GM21390 (cell line): Measurements from ENCODE around the gene EXOSC5.
"Not testable (repeated sequence)": the region's sequence is repeated elsewhere in the genome, so short reads cannot be mapped to it uniquely, and the experiment has no call there.

ENCODE experiments used
- ATAC-seq: cut with Tn5 transposase; IDR thresholded peaks from one replicate; pipeline ENCODE4 v1.9.1; 2021; ENCODE audit not compliant: unreplicated experiment

EXOSC5 gene

GRCh38 chr19:41408846-41409245 lies 11.7 kb upstream of the EXOSC5 start:
- not testable (repeated sequence) for ATAC-seq

- ATAC-seq: no peak
Observed at GRCh38 chr19:41408256-41408655, 11.1 kb upstream of the EXOSC5 start.

- ATAC-seq: no peak
Observed at GRCh38 chr19:41407271-41407670, 10.1 kb upstream of the EXOSC5 start.

GRCh38 chr19:41405776-41406175 lies 8.6 kb upstream of the EXOSC5 start:
- no peak for ATAC-seq

- ATAC-seq: no peak
Observed at GRCh38 chr19:41403181-41403970, 6.2 kb upstream of the EXOSC5 start.

- ATAC-seq: no peak
Observed at GRCh38 chr19:41402010-41402409, 4.9 kb upstream of the EXOSC5 start.

GRCh38 chr19:41401483-41401882 lies 4.3 kb upstream of the EXOSC5 start:
- ATAC-seq: no peak

GRCh38 chr19:41399525-41399924 lies 2.4 kb upstream of the EXOSC5 start:
- ATAC-seq: no peak

- ATAC-seq: no peak
Observed at GRCh38 chr19:41399091-41399490, 1.9 kb upstream of the EXOSC5 start.

- no peak for ATAC-seq
Observed at GRCh38 chr19:41398598-41398997, 1.4 kb upstream of the EXOSC5 start.

- no peak for ATAC-seq
Observed at GRCh38 chr19:41398050-41398418, 875 bp upstream of the EXOSC5 start.

GRCh38 chr19:41395355-41395754 lies 1.8 kb downstream of the EXOSC5 start:
- no peak for ATAC-seq

GRCh38 chr19:41392775-41393174 lies 4.4 kb downstream of the EXOSC5 start:
- ATAC-seq: no peak

GRCh38 chr19:41391618-41392017 lies 5.5 kb downstream of the EXOSC5 start:
- no peak for ATAC-seq

- no peak for ATAC-seq
Observed at GRCh38 chr19:41386442-41386841, 10.7 kb downstream of the EXOSC5 start.

GRCh38 chr19:41384351-41384750 lies 12.8 kb downstream of the EXOSC5 start:
- no peak for ATAC-seq

- not testable (repeated sequence) for ATAC-seq
Observed at GRCh38 chr19:41381536-41381935, 15.6 kb downstream of the EXOSC5 start.

GRCh38 chr19:41377977-41378709 lies 19.0 kb downstream of the EXOSC5 start:
- no peak for ATAC-seq

GRCh38 chr19:41376998-41377365 lies 20.2 kb downstream of the EXOSC5 start:
- ATAC-seq: no peak

- ATAC-seq: no peak
Observed at GRCh38 chr19:41376241-41376997, 20.7 kb downstream of the EXOSC5 start, which contains the start of gene TMEM91. TSS of gene TMEM91 (plus strand) at chr19:41376533. CDS start at chr19:41378310, 1,777 bp downstream.

GRCh38 chr19:41373993-41374392 lies 23.2 kb downstream of the EXOSC5 start:
- no peak for ATAC-seq

- ATAC-seq: no peak
Observed at GRCh38 chr19:41372501-41372900, 24.7 kb downstream of the EXOSC5 start.
